K562 (cell line): ENCODE data around the gene PALLD. TPM values are rescaled to one million over a fixed set of nuclear protein-coding genes. Genes with fewer than 3 reads are reported as not detected.

Experiments used
- ADNP ChIP-seq: fragments of 200-800 bp; sonication (Bioruptor generic); IDR thresholded peaks from 2 replicates; pipeline ENCODE4 v1.6.1; 2016; ENCODE audit warnings: missing genetic modification characterization, missing compliant biosample characterization
- JUNB ChIP-seq: fragments of 450-650 bp; formaldehyde crosslinking; conservative IDR thresholded peaks from 2 replicates; pipeline ENCODE4 v1.4.0; 2020; ENCODE audit warnings: mild to moderate bottlenecking
- ZNF140 ChIP-seq: fragments of 250-450 bp; sonication (Bioruptor Pico); IDR thresholded peaks from 2 replicates; pipeline ENCODE4 v1.8.0; 2021; ENCODE audit warnings: moderate library complexity, mild to moderate bottlenecking, inconsistent platforms
- polyA plus RNA-seq, 8 experiments: library from polyadenylated mRNA; depleted of rRNA in 4 of 8; stranded (reverse) in 5 of 8; unstranded in 3 of 8; fragments of >200 nt; fragmentation: Nextera tagmentation in 2 of 8; fragmentation: Illumina TruSeq in 1 of 8; extraction: Ambion mirVana in 2 of 8; extraction: Trizol in 1 of 8; gene quantifications; 2 replicates each; pipeline versions ENCODE4 v1.2.1 to v1.2.3, GENCODE V29; 2011 to 2014; ENCODE audit warnings: inconsistent platforms in 1 of 8, missing spikeins in 1 of 8
- total RNA-seq, 7 experiments: library from RNA; depleted of rRNA in 6 of 7; stranded (reverse); fragments of >200 nt in 6 of 7; fragmentation: Illumina TruSeq in 2 of 7; extraction: Trizol in 2 of 7; gene quantifications; 2 replicates each; pipeline versions ENCODE4 v1.2.1 to v1.2.3, GENCODE V29; 2011 to 2021; ENCODE audit warnings: low replicate concordance in 1 of 7
- TF ChIP-seq, protein P1 (sequence below), 2 experiments: fragments of 450-650 bp; conservative IDR thresholded peaks; 2 replicates each; pipeline ENCODE4 v1.6.1; 2017; ENCODE audit warnings: mild to moderate bottlenecking in 2 of 2, moderate library complexity in 2 of 2
- TF ChIP-seq, protein P2 (sequence below), 2 experiments: fragments of 450-650 bp; formaldehyde crosslinking in 1 of 2; IDR thresholded peaks; 2 replicates each; pipeline versions ENCODE4 v1.4.0 to v1.6.1; 2014 to 2020; ENCODE audit warnings: mild to moderate bottlenecking in 2 of 2, borderline replicate concordance in 1 of 2, low read depth in 1 of 2
- TF ChIP-seq, protein P3 (sequence below): sonication (generic); formaldehyde crosslinking; IDR thresholded peaks from 2 replicates; pipeline ENCODE4 v1.8.0; 2023; ENCODE audit warnings: mild to moderate bottlenecking, missing genetic modification reagents
- TF ChIP-seq, protein P4 (sequence below): fragments of 200-800 bp; sonication (Bioruptor generic); IDR thresholded peaks from 2 replicates; pipeline ENCODE4 v1.6.1; 2017; ENCODE audit warnings: missing genetic modification characterization, missing compliant biosample characterization

PALLD gene
- total and polyA plus RNA-seq, 9 of the 15 experiments (the other 6 are each of a cell fraction or from before 2014, with no cell fraction given): 0.01 to 0.35 (median 0.06) TPM; not detected in 3

DNA sequence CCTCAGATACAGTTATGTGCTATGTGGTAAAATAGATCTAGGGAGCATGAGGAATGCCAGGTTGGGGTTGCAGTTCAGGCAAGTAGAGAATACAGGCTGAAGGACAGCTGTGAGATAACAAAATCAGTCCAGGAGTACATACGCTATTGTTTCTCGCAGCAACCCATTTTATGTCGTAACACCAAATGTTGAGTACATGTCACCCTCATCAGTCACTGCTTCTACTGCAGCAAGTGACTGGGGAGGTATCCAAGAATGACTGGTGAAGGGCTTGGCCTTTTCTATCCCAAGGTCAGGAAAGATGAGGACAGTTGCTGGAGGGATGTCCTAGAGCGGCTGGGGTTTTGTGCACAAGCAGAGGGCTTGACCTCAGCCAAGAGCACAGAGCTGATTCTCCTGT, 341.1 kb downstream of the PALLD start (continued):
- TF ChIP-seq ZNF140 (CRISPR knock-in tag) (no peak), ADNP (no peak), JUNB (no peak)
- TF ChIP-seq, protein P1, sequence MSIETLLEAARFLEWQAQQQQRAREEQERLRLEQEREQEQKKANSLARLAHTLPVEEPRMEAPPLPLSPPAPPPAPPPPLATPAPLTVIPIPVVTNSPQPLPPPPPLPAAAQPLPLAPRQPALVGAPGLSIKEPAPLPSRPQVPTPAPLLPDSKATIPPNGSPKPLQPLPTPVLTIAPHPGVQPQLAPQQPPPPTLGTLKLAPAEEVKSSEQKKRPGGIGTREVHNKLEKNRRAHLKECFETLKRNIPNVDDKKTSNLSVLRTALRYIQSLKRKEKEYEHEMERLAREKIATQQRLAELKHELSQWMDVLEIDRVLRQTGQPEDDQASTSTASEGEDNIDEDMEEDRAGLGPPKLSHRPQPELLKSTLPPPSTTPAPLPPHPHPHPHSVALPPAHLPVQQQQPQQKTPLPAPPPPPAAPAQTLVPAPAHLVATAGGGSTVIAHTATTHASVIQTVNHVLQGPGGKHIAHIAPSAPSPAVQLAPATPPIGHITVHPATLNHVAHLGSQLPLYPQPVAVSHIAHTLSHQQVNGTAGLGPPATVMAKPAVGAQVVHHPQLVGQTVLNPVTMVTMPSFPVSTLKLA (conservative IDR thresholded peaks at IDR 0.05): no peak
- TF ChIP-seq, protein P2, sequence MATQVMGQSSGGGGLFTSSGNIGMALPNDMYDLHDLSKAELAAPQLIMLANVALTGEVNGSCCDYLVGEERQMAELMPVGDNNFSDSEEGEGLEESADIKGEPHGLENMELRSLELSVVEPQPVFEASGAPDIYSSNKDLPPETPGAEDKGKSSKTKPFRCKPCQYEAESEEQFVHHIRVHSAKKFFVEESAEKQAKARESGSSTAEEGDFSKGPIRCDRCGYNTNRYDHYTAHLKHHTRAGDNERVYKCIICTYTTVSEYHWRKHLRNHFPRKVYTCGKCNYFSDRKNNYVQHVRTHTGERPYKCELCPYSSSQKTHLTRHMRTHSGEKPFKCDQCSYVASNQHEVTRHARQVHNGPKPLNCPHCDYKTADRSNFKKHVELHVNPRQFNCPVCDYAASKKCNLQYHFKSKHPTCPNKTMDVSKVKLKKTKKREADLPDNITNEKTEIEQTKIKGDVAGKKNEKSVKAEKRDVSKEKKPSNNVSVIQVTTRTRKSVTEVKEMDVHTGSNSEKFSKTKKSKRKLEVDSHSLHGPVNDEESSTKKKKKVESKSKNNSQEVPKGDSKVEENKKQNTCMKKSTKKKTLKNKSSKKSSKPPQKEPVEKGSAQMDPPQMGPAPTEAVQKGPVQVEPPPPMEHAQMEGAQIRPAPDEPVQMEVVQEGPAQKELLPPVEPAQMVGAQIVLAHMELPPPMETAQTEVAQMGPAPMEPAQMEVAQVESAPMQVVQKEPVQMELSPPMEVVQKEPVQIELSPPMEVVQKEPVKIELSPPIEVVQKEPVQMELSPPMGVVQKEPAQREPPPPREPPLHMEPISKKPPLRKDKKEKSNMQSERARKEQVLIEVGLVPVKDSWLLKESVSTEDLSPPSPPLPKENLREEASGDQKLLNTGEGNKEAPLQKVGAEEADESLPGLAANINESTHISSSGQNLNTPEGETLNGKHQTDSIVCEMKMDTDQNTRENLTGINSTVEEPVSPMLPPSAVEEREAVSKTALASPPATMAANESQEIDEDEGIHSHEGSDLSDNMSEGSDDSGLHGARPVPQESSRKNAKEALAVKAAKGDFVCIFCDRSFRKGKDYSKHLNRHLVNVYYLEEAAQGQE (IDR thresholded peaks at IDR 0.05; ENCODE audit: borderline replicate concordance): no peak
- TF ChIP-seq, protein P2 (CRISPR knock-in tag; IDR thresholded peaks at IDR 0.05; ENCODE audit: low read depth): no peak
- TF ChIP-seq, protein P3, sequence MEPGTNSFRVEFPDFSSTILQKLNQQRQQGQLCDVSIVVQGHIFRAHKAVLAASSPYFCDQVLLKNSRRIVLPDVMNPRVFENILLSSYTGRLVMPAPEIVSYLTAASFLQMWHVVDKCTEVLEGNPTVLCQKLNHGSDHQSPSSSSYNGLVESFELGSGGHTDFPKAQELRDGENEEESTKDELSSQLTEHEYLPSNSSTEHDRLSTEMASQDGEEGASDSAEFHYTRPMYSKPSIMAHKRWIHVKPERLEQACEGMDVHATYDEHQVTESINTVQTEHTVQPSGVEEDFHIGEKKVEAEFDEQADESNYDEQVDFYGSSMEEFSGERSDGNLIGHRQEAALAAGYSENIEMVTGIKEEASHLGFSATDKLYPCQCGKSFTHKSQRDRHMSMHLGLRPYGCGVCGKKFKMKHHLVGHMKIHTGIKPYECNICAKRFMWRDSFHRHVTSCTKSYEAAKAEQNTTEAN: no peak
- TF ChIP-seq, protein P4, sequence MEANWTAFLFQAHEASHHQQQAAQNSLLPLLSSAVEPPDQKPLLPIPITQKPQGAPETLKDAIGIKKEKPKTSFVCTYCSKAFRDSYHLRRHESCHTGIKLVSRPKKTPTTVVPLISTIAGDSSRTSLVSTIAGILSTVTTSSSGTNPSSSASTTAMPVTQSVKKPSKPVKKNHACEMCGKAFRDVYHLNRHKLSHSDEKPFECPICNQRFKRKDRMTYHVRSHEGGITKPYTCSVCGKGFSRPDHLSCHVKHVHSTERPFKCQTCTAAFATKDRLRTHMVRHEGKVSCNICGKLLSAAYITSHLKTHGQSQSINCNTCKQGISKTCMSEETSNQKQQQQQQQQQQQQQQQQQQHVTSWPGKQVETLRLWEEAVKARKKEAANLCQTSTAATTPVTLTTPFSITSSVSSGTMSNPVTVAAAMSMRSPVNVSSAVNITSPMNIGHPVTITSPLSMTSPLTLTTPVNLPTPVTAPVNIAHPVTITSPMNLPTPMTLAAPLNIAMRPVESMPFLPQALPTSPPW (CRISPR knock-in tag): no peak
